Ascending aorta (tissue), 2 donors: ENCODE results near the gene NUDT15. TPM values are rescaled to one million over a fixed set of nuclear protein-coding genes. Genes with fewer than 3 reads are reported as not detected.

ENCODE experiments used
- DNase-seq, 2 donors: peaks; one replicate each; pipeline ENCODE4 v3.0.0-alpha.2; 2019; ENCODE audit warnings: low spot score in 2 of 2
- H3K27ac ChIP-seq, 2 donors: fragments of 200-600 bp; sonication (generic); one replicate each; pipeline ENCODE4 v1.5.1; 2016 to 2017; ENCODE audit warnings: mild to moderate bottlenecking in 1 of 2
- H3K27me3 ChIP-seq: fragments of 200-600 bp; sonication (generic); one replicate; pipeline ENCODE4 v1.5.1; 2017
- H3K36me3 ChIP-seq, 2 donors: fragments of 200-600 bp; sonication (generic); one replicate each; pipeline ENCODE4 v1.5.1; 2016
- H3K4me1 ChIP-seq, 2 donors: fragments of 200-600 bp; sonication (generic); one replicate each; pipeline ENCODE4 v1.5.1; 2016 to 2017; ENCODE audit warnings: mild to moderate bottlenecking in 1 of 2
- H3K4me3 ChIP-seq, 2 donors: fragments of 200-600 bp; sonication (generic); one replicate each; pipeline ENCODE4 v1.5.1; 2016 to 2017; ENCODE audit warnings: mild to moderate bottlenecking in 1 of 2
- H3K9me3 ChIP-seq, 2 donors: fragments of 200-600 bp; sonication (generic); one replicate each; pipeline ENCODE4 v1.5.1; 2016
- intact Hi-C: fragments of 100-400 bp; cut with DNase I; formaldehyde crosslinking; loops from one replicate; pipeline ENCODE4 v1.15.1; 2023
- total RNA-seq: library from RNA; depleted of rRNA; stranded (reverse); fragments of >200 nt; gene quantifications from one replicate; pipeline ENCODE4 v1.1.0, GENCODE V29; 2016
- TF ChIP-seq, protein P1 (sequence below), 3 experiments: fragments of 200-600 bp in 2 of 3; fragments of 450-650 bp in 1 of 3; sonication (generic) in 2 of 3; IDR thresholded peaks; one replicate each; pipeline ENCODE4 v1.5.1; 2016 to 2019; ENCODE audit warnings: antibody characterized with exemption in 3 of 3, mild to moderate bottlenecking in 1 of 3, moderate library complexity in 1 of 3

Gene NUDT15
- total RNA-seq, 1 donor from 2014 or later, result 4.2 TPM

DNA sequence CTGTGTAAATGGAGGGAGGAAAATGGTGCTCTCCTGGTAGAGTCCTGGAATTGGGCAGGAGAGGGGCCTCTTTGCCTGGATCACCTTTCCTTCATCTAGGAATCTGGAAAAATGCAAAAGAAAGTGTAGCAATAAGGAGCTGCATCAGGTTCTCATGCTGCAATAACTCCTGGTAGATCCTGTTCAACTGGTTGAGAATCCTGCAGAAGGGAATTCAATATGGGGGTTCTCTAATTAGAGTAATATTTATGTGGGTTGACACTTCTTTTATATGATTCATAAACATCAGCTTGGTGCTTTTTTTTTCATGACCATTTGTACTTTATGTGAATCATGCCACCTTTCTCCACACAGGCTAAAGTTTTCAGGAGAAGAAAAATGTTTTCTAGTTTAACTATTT, 9.5 kb upstream of the NUDT15 start:
- TF ChIP-seq, protein P1, sequence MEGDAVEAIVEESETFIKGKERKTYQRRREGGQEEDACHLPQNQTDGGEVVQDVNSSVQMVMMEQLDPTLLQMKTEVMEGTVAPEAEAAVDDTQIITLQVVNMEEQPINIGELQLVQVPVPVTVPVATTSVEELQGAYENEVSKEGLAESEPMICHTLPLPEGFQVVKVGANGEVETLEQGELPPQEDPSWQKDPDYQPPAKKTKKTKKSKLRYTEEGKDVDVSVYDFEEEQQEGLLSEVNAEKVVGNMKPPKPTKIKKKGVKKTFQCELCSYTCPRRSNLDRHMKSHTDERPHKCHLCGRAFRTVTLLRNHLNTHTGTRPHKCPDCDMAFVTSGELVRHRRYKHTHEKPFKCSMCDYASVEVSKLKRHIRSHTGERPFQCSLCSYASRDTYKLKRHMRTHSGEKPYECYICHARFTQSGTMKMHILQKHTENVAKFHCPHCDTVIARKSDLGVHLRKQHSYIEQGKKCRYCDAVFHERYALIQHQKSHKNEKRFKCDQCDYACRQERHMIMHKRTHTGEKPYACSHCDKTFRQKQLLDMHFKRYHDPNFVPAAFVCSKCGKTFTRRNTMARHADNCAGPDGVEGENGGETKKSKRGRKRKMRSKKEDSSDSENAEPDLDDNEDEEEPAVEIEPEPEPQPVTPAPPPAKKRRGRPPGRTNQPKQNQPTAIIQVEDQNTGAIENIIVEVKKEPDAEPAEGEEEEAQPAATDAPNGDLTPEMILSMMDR (IDR thresholded peaks at IDR 0.05), result no peak
- Histone ChIP-seq H3K27ac (no peak overlapping the region), H3K9me3 (no peaks in the 10 kb centered on the region), H3K4me3 (no peak overlapping the region), H3K4me1 (no peaks in the 10 kb centered on the region), H3K27me3 (no peaks in the 10 kb centered on the region), H3K36me3 (peaks cover 0 to 4% of the 10 kb centered on the region in 2 donors)
- intact Hi-C loops, result no loop called here
- no peak for DNase-seq

GRCh38 chr13:48029859-48030258, 7.7 kb upstream of the NUDT15 start:
- Histone ChIP-seq H3K27ac (no peak overlapping the region), H3K4me1 (no peaks in the 10 kb centered on the region), H3K9me3 (no peaks in the 10 kb centered on the region), H3K36me3 (peaks cover 0 to 4% of the 10 kb centered on the region in 2 donors), H3K4me3 (no peak overlapping the region), H3K27me3 (no peaks in the 10 kb centered on the region)
- DNase-seq, result no peak
- intact Hi-C loops, result no loop called here
- TF ChIP-seq, protein P1 (IDR thresholded peaks at IDR 0.05), result no peak

GRCh38 chr13:48038761-48039160, 1.2 kb downstream of the NUDT15 start:
- no peak for DNase-seq
- peaks cover 0 to 7% of the 10 kb centered on the region in 2 donors for H3K36me3 ChIP-seq
- H3K4me3 ChIP-seq, result peak overlapping the region; percentile 78 to 91
- TF ChIP-seq, protein P1 (IDR thresholded peaks at IDR 0.05), result no peak
- peak overlapping the region; percentile 94 to 96 for H3K27ac ChIP-seq
- no peaks in the 10 kb centered on the region for H3K27me3 ChIP-seq
- intact Hi-C loops, result loop anchor here (2.0 to 5.0 kb wide), 2 partner anchors 56 to 194 kb away; partner anchors contain the start of genes ITM2B and MED4
- peaks cover 0 to 11% of the 10 kb centered on the region in 2 donors for H3K4me1 ChIP-seq
- no peaks in the 10 kb centered on the region for H3K9me3 ChIP-seq

DNA sequence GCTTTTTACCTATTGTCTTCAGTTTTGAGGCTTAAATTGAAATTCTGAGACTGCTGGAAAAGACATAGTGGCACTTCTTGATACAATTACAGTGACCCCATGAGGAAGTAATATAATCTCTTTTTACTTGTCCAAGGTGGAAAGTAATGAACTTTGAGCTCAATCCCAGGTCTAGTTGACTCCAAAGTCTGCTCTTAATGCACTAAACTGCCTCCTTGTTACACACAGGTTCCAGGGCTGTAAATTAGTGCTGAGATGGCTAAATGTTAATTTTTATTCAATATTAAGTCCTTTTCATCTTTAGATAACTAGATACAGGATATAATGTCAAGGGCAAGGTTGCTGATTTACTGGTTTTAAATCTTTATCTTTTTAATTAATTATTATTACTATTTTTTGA, 2.5 kb downstream of the NUDT15 start:
- intact Hi-C loops, result no loop called here
- H3K27ac ChIP-seq, result no peak overlapping the region
- peaks cover 0 to 11% of the 10 kb centered on the region in 2 donors for H3K4me1 ChIP-seq

DNA sequence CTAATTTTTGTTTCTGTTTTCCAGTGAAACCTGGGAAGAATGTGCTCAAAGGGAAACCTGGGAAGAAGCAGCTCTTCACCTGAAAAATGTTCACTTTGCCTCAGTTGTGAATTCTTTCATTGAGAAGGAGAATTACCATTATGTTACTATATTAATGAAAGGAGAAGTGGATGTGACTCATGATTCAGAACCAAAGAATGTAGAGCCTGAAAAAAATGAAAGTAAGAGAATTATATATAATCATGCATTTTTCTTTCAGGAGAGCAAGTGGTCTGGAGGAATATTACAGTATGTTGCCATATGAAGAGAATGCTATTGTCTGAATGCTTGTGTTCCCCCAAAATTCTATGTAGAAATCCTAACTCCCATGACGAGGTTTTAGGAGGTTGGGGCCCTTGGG, 3.4 kb downstream of the NUDT15 start:
- Histone ChIP-seq H3K4me3 (no peak overlapping the region), H3K27ac (no peak overlapping the region), H3K27me3 (no peaks in the 10 kb centered on the region), H3K36me3 (peaks cover 2 to 7% of the 10 kb centered on the region in 2 donors), H3K4me1 (peaks cover 0 to 11% of the 10 kb centered on the region in 2 donors), H3K9me3 (no peaks in the 10 kb centered on the region)
- DNase-seq, result no peak
- TF ChIP-seq, protein P1 (IDR thresholded peaks at IDR 0.05), result no peak
- intact Hi-C loops, result no loop called here

More for the DNA sequence above, 2.5 kb downstream of the NUDT15 start:
- TF ChIP-seq, protein P1 (IDR thresholded peaks at IDR 0.05), result no peak
- Histone ChIP-seq H3K36me3 (peaks cover 0 to 7% of the 10 kb centered on the region in 2 donors), H3K27me3 (no peaks in the 10 kb centered on the region), H3K4me3 (no peak overlapping the region), H3K9me3 (no peaks in the 10 kb centered on the region)
- DNase-seq, result no peak

GRCh38 chr13:48042894-48043293, 5.4 kb downstream of the NUDT15 start:
- Histone ChIP-seq H3K4me3 (no peak overlapping the region), H3K27ac (no peak overlapping the region), H3K36me3 (peaks cover 4 to 7% of the 10 kb centered on the region in 2 donors), H3K9me3 (no peaks in the 10 kb centered on the region), H3K4me1 (peaks cover 0 to 4% of the 10 kb centered on the region in 2 donors), H3K27me3 (no peaks in the 10 kb centered on the region)
- TF ChIP-seq, protein P1 (IDR thresholded peaks at IDR 0.05), result no peak
- no peak for DNase-seq
- intact Hi-C loops, result no loop called here
